ENCODE measurements around the gene SLC16A5. TPM values are rescaled to one million over a fixed set of nuclear protein-coding genes. Genes with fewer than 3 reads are reported as not detected.

The SLC16A5 gene
- total RNA-seq, 1 donor = 5.6 TPM

DNA sequence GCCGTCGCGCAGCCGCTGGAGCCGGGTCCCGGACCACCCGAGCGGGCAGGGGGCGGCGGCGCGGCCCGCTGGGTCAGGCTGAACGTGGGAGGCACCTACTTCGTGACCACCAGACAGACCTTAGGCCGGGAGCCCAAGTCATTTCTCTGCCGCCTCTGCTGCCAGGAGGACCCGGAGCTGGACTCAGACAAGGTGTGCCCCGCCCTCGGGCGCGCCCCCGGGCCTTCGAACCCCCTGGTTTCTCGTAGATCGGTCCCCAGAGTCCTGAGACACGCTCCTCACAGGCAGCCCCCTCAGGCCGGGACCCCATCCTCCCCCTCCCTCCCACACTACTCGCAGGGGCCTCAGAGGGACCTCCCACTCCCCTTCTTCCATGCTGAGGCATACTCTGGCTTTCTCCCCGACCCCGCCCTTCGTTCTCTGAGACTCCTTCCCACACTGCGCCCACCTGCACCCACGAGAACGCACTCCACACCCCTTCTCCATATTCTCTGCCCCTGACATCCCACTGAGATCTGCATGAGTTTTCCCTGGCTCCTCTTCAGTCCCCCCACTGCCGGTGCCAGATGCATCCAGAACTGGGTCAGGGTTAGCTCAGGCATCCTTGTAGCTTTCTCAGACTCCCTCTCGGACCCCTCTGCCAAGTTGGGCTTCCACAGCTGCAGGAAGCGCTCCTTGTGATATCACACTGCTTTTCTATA is 40.2 kb upstream of the SLC16A5 start:
- DNase-seq (ENCODE audit: low read depth) = no peak
- TF ChIP-seq, protein P1, sequence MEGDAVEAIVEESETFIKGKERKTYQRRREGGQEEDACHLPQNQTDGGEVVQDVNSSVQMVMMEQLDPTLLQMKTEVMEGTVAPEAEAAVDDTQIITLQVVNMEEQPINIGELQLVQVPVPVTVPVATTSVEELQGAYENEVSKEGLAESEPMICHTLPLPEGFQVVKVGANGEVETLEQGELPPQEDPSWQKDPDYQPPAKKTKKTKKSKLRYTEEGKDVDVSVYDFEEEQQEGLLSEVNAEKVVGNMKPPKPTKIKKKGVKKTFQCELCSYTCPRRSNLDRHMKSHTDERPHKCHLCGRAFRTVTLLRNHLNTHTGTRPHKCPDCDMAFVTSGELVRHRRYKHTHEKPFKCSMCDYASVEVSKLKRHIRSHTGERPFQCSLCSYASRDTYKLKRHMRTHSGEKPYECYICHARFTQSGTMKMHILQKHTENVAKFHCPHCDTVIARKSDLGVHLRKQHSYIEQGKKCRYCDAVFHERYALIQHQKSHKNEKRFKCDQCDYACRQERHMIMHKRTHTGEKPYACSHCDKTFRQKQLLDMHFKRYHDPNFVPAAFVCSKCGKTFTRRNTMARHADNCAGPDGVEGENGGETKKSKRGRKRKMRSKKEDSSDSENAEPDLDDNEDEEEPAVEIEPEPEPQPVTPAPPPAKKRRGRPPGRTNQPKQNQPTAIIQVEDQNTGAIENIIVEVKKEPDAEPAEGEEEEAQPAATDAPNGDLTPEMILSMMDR (IDR thresholded peaks at IDR 0.05; ENCODE audit: insufficient read depth, low read depth, low read length) = no peak

DNA sequence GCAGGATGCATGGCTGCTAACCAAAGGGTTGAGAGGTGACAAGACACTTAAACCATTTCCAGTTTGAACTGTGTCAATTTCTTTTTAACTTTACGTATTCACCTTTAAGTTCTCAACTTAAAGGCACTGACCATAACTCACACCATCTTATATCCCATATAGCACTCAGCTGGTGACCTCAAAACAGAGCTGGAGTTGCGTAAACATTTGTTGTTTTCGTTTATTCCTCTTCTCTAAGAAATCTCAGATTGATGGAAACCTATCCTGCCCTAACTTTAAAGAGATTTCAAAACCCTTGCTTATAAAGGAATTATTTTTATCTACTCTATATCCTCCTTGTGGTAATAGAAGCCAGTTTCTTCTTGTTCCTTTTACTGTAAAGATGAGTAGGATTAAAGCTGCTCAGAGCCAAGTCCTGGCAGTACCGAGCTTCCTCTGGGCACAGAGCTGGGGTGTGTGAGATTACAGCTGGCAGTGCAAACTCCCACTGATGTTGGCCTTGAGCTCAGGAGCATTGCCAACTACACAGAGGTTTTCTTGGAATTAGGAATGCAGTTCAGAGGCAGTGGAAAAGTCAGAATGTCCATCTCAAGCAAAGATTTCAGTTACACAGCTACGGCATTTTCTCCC is 39.4 kb upstream of the SLC16A5 start:
- H3K4me3 ChIP-seq (ENCODE audit: low read depth, low read length) = peak overlapping the region; percentile 87
- DNase-seq (ENCODE audit: low read depth) = peak; percentile 46
- TF ChIP-seq, protein P1 (IDR thresholded peaks at IDR 0.05; ENCODE audit: insufficient read depth, low read depth, low read length) = no peak

More for the DNA sequence above, 40.2 kb upstream of the SLC16A5 start:
- peak overlapping the region; percentile 87 for H3K4me3 ChIP-seq (ENCODE audit: low read depth, low read length)

DNA sequence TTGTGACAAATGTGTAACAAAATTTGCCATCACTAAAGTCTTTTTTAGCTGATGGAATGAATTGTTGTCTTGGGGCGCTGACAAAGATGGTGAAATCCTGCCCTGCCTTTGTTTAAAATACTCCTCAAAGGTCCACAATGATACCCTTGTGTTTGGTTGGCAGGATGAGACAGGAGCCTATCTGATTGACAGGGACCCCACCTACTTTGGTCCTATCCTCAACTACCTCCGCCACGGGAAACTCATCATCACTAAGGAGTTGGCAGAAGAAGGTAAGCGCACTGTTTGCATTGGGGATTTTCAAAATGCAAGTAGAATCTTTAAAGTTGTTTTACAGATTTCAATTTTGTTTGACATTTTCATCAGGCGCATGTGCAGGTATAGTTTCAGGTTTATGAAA is 38.7 kb upstream of the SLC16A5 start:
- H3K4me3 ChIP-seq (ENCODE audit: low read depth, low read length) = no peak overlapping the region
- no peak for DNase-seq (ENCODE audit: low read depth)
- TF ChIP-seq, protein P1 (IDR thresholded peaks at IDR 0.05; ENCODE audit: insufficient read depth, low read depth, low read length) = no peak

DNA sequence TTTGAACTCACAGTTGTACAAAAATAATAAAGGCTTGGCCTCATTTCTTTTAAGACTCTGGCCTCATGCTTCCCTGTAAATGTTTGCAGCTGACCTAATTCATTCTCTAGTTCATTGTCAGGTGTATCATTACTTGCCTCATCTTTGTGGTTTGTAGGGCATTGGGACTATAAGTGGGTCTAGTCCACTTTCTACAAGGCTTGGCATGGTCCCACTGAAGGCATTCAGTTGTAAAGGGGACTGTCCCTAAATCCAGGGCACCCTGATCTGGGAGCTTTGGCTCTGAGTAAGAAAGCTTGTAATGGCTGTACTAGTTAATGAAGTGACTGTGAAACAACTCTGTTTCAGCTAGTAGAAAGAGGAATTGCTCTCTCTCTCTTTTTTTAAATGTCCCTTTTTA is 38.0 kb upstream of the SLC16A5 start:
- no peak overlapping the region for H3K4me3 ChIP-seq (ENCODE audit: low read depth, low read length)
- DNase-seq (ENCODE audit: low read depth) = no peak
- TF ChIP-seq, protein P1 (IDR thresholded peaks at IDR 0.05; ENCODE audit: insufficient read depth, low read depth, low read length) = no peak

DNA sequence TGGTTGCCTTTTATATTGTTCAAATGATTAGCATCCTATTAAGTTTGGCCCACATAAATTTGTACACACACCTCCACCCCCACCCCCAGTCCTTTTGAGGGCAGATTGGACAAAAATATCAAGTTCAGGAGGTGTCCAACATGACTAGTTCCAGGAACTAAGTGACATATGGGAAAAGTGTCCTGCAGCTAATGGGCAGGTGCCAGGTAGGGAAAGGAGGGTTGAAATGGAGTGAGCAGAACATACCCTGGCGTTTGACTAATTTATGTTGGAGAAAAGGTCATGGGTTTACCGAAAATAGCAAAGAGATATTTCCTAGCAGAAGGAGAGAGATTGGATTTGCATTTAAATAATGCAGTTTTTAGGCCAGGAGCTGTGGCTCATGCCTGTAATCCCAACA is 35.8 kb upstream of the SLC16A5 start:
- H3K4me3 ChIP-seq (ENCODE audit: low read depth, low read length) = no peak overlapping the region
- TF ChIP-seq, protein P1 (IDR thresholded peaks at IDR 0.05; ENCODE audit: insufficient read depth, low read depth, low read length) = no peak
- no peak for DNase-seq (ENCODE audit: low read depth)

DNA sequence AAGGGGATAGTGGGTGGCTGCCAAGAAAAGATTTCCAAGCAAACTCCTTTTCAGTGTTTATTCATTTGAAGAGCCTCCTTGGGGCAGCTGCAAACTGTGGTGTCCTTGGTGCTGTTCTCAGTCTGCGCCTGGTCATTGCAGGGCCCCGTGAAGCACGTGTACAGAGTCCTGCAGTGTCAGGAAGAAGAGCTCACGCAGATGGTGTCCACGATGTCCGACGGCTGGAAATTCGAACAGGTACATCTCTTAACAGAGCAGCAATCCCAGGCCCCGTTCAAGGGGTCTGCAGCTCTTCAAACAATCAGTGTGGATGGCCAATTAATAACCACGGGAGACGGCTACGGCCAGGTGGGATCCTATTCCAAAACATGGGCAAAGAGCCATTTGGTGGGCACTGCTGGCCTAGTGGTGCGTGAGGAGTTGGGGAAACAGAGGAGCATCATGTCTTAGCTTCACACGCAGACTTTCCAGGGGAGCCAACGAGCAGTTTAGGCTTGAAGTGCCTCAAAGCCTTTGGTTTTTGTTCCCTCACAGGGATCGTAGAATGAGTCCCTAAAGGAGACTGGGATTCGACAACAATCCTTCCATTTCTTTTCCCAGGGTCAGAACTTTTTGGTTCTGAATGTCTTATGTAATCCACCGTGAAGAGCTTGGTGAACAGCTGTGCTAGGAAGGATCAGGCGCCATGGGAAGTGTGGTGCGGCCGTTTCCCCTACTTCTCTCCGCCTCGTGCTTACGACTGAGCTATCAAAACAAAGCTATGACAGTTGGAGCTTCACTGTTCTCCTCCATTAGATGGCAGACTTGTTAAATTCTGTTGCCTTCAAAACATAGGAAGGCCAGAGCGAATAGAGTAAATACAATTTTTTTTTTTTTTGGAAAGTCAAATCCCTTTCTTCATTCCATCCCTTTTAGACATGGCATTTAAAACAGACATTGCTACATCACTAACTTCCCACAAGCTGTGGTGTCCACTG is 28.1 kb upstream of the SLC16A5 start:
- DNase-seq (ENCODE audit: low read depth) = peak; percentile 85
- no peak overlapping the region for H3K4me3 ChIP-seq (ENCODE audit: low read depth, low read length)
- TF ChIP-seq, protein P1 (IDR thresholded peaks at IDR 0.05; ENCODE audit: insufficient read depth, low read depth, low read length) = peak; percentile 54
